Esophagus muscularis mucosa (tissue), 4 donors: ENCODE results near the gene INPP4B. TPM values are rescaled to one million over a fixed set of nuclear protein-coding genes. Genes with fewer than 3 reads are reported as not detected.

ENCODE experiments used
- DNase-seq: peaks from one replicate; pipeline ENCODE4 v3.0.0-alpha.2; 2017; ENCODE audit errors: extremely low spot score
- H3K27ac ChIP-seq, 4 donors: fragments of 200-600 bp; sonication (generic); replicated peaks in 1 of 4; 1 replicate in 3 of 4; 2 replicates in 1 of 4; pipeline ENCODE4 v1.5.1; 2016 to 2019; ENCODE audit warnings: mild to moderate bottlenecking in 1 of 4
- H3K27me3 ChIP-seq, 4 donors: fragments of 200-600 bp; sonication (generic); one replicate each; pipeline versions ENCODE4 v1.5.1 to v1.6.0; 2016 to 2019
- H3K36me3 ChIP-seq, 4 donors: fragments of 200-600 bp; sonication (generic); one replicate each; pipeline ENCODE4 v1.5.1; 2016 to 2019
- H3K4me1 ChIP-seq, 4 donors: fragments of 200-600 bp; sonication (generic); one replicate each; pipeline ENCODE4 v1.5.1; 2016 to 2019
- H3K4me3 ChIP-seq, 4 donors: fragments of 200-600 bp; sonication (generic); 1 replicate in 2 of 4; 2 replicates in 2 of 4; pipeline ENCODE4 v1.5.1; 2016 to 2019; ENCODE audit warnings: mild to moderate bottlenecking in 4 of 4, moderate library complexity in 1 of 4
- H3K9me3 ChIP-seq, 4 donors: fragments of 200-600 bp; sonication (generic); 1 replicate in 3 of 4; 2 replicates in 1 of 4; pipeline ENCODE4 v1.5.1; 2016 to 2019
- CTCF ChIP-seq, 3 experiments: fragments of 200-600 bp in 2 of 3; fragments of 450-650 bp in 1 of 3; sonication (generic) in 2 of 3; IDR thresholded peaks; one replicate each; pipeline ENCODE4 v1.5.1; 2017 to 2019; ENCODE audit warnings: antibody characterized with exemption in 3 of 3, mild to moderate bottlenecking in 2 of 3, moderate library complexity in 1 of 3
- EP300 ChIP-seq: sonication (generic); formaldehyde crosslinking; IDR thresholded peaks from one replicate; pipeline ENCODE4 v1.6.1; 2017; ENCODE audit warnings: antibody characterized with exemption
- POLR2A ChIP-seq: fragments of 450-650 bp; IDR thresholded peaks from one replicate; pipeline ENCODE4 v1.6.1; 2017; ENCODE audit warnings: antibody characterized with exemption, moderate library complexity, mild to moderate bottlenecking, low read depth
- POLR2AphosphoS5 ChIP-seq, 2 donors: sonication (generic); formaldehyde crosslinking; IDR thresholded peaks; one replicate each; pipeline ENCODE4 v1.6.1; 2017; ENCODE audit warnings: antibody characterized with exemption in 2 of 2
- WGBS: methylation state at CpG from one replicate; pipeline ENCODE4 v1.1.5; 2018; 5-methylcytosine and 5-hydroxymethylcytosine counted together
- intact Hi-C: fragments of 100-400 bp; cut with DNase I; formaldehyde crosslinking; loops from one replicate; pipeline ENCODE4 v1.15.1; 2023
- total RNA-seq, 4 donors: library from RNA; depleted of rRNA; stranded (reverse); fragments of >200 nt; gene quantifications; one replicate each; pipeline versions ENCODE4 v1.1.0 to v1.2.1, GENCODE V29; 2016

INPP4B gene
- total RNA-seq, 4 donors from 2014 or later, result 12.7 to 23.4 (median 15.9) TPM

- WGBS, result 50% methylated on average over 4 of the region's 4 CpGs
- H3K4me1 ChIP-seq, result peaks cover 0 to 19% (median 2%) of the 10 kb centered on the region in 4 donors
- intact Hi-C loops, result no loop called here
- no peaks in the 10 kb centered on the region for H3K27me3 ChIP-seq
- DNase-seq, result no peak
- no peaks in the 10 kb centered on the region for H3K9me3 ChIP-seq
- no peaks in the 10 kb centered on the region for H3K36me3 ChIP-seq
- peak overlapping the region; percentile 38 to 67 (median 60) for H3K27ac ChIP-seq
- TF ChIP-seq EP300 (no peak), POLR2AphosphoS5 (IDR thresholded peaks at IDR 0.05) (no peak)
- H3K4me3 ChIP-seq, result no peak overlapping the region
These were observed 754.4 kb downstream of the INPP4B start for GRCh38 chr4:142091691-142092182.

- H3K27ac ChIP-seq, result peak overlapping the region; percentile 38 to 67 (median 60)
These were observed 755.0 kb downstream of the INPP4B start for GRCh38 chr4:142091085-142091513.

GRCh38 chr4:142088906-142089305, 757.2 kb downstream of the INPP4B start:
- Histone ChIP-seq H3K27me3 (no peaks in the 10 kb centered on the region), H3K4me3 (no peak overlapping the region), H3K4me1 (peaks cover 0 to 10% (median 0%) of the 10 kb centered on the region in 4 donors), H3K27ac (no peak overlapping the region), H3K36me3 (no peaks in the 10 kb centered on the region), H3K9me3 (no peaks in the 10 kb centered on the region)
- 45% methylated on average over 4 of the region's 4 CpGs for WGBS
- TF ChIP-seq CTCF (IDR thresholded peaks at IDR 0.05), result no peak
- TF ChIP-seq POLR2AphosphoS5 (IDR thresholded peaks at IDR 0.05), result no peak
- TF ChIP-seq POLR2A, result no peak
- no peak for TF ChIP-seq EP300
- DNase-seq, result no peak
- intact Hi-C loops, result loop anchor here (10.0 kb wide), 1 partner anchor 744 kb away; no protein-coding TSS in a partner anchor

More at GRCh38 chr4:142091085-142091513, 755.0 kb downstream of the INPP4B start:
- no peaks in the 10 kb centered on the region for H3K27me3 ChIP-seq
- WGBS, result 63% methylated on average over 4 of the region's 4 CpGs
- no peak for TF ChIP-seq EP300
- TF ChIP-seq POLR2AphosphoS5 (IDR thresholded peaks at IDR 0.05), result peak in 1 of 2 donors; percentile 47
- H3K4me1 ChIP-seq, result peaks cover 0 to 16% (median 2%) of the 10 kb centered on the region in 4 donors
- intact Hi-C loops, result no loop called here
- no peaks in the 10 kb centered on the region for H3K36me3 ChIP-seq
- H3K4me3 ChIP-seq, result no peak overlapping the region
- no peaks in the 10 kb centered on the region for H3K9me3 ChIP-seq
- no peak for DNase-seq

- Histone ChIP-seq H3K4me1 (peaks cover 0 to under 1% (median 0%) of the 10 kb centered on the region in 4 donors), H3K27me3 (no peaks in the 10 kb centered on the region), H3K4me3 (no peak overlapping the region), H3K36me3 (no peaks in the 10 kb centered on the region), H3K9me3 (no peaks in the 10 kb centered on the region), H3K27ac (no peak overlapping the region)
- TF ChIP-seq EP300 (no peak), POLR2AphosphoS5 (IDR thresholded peaks at IDR 0.05) (no peak), CTCF (IDR thresholded peaks at IDR 0.05) (no peak), POLR2A (no peak)
- intact Hi-C loops, result loop anchor here (10.0 kb wide), 1 partner anchor 741 kb away; no protein-coding TSS in a partner anchor
- no peak for DNase-seq
- WGBS, result 95% methylated on average over 4 of the region's 4 CpGs
These were observed 760.4 kb downstream of the INPP4B start for GRCh38 chr4:142085513-142086292.

- no peak for DNase-seq
- H3K27me3 ChIP-seq, result no peaks in the 10 kb centered on the region
- no peak for TF ChIP-seq CTCF (IDR thresholded peaks at IDR 0.05)
- no peak for TF ChIP-seq POLR2AphosphoS5 (IDR thresholded peaks at IDR 0.05)
- TF ChIP-seq POLR2A, result no peak
- no peak for TF ChIP-seq EP300
- H3K9me3 ChIP-seq, result no peaks in the 10 kb centered on the region
- no peak overlapping the region for H3K4me3 ChIP-seq
- H3K4me1 ChIP-seq, result no peaks in the 10 kb centered on the region
- no peak overlapping the region for H3K27ac ChIP-seq
- intact Hi-C loops, result loop anchor here (10.0 kb wide), 1 partner anchor 738 kb away; no protein-coding TSS in a partner anchor
- no peaks in the 10 kb centered on the region for H3K36me3 ChIP-seq
- 90% methylated on average over 2 of the region's 2 CpGs for WGBS
These were observed 762.8 kb downstream of the INPP4B start for GRCh38 chr4:142083264-142083663.
